ENCODE measurements around the gene ARVCF.

ARVCF gene

GRCh38 chr22:19990188-19990587 is 26.4 kb downstream of the ARVCF start:
- Histone ChIP-seq H3K4me1 (ENCODE audit: control insufficient read depth, low read depth, low read length) (peaks cover 9% of the 10 kb centered on the region), H3K4me3 (ENCODE audit: low read length) (no peak overlapping the region), H3K9me3 (ENCODE audit: control insufficient read depth, low read depth, low read length) (no peaks in the 10 kb centered on the region), H3K36me3 (ENCODE audit: control insufficient read depth, low read depth, low read length) (no peaks in the 10 kb centered on the region), H3K27me3 (ENCODE audit: control insufficient read depth, insufficient read depth, low read length) (no peaks in the 10 kb centered on the region), H3K9ac (ENCODE audit: low read length) (no peak overlapping the region), H3K27ac (ENCODE audit: low read length) (no peak overlapping the region)

DNA sequence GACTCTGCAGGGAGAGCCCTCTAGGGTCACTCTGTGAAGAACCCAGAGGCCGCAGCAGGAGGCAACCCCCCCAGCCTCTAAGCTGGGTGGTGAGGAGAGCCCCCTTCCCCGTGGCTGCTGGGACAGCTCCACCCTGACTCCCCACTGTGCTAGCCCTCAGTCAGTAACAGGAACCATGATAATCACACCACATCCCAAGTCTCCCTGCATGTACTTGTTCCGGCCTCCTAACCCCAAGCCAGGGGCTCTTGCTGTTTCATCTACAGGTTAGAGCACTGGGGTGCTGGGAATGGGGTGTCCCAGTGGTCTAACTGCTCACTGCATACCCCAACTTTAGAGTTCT is 26.9 kb downstream of the ARVCF start:
- Histone ChIP-seq H3K9me3 (ENCODE audit: control insufficient read depth, low read depth, low read length) (no peaks in the 10 kb centered on the region), H3K9ac (ENCODE audit: low read length) (no peak overlapping the region), H3K36me3 (ENCODE audit: control insufficient read depth, low read depth, low read length) (no peaks in the 10 kb centered on the region), H3K27me3 (ENCODE audit: control insufficient read depth, insufficient read depth, low read length) (no peaks in the 10 kb centered on the region), H3K4me1 (ENCODE audit: control insufficient read depth, low read depth, low read length) (peaks cover 9% of the 10 kb centered on the region), H3K27ac (ENCODE audit: low read length) (no peak overlapping the region), H3K4me3 (ENCODE audit: low read length) (no peak overlapping the region)

GRCh38 chr22:19988965-19989724 is 27.5 kb downstream of the ARVCF start:
- peaks cover 9% of the 10 kb centered on the region for H3K4me1 ChIP-seq (ENCODE audit: control insufficient read depth, low read depth, low read length)
- H3K9me3 ChIP-seq (ENCODE audit: control insufficient read depth, low read depth, low read length) = no peaks in the 10 kb centered on the region
- no peaks in the 10 kb centered on the region for H3K36me3 ChIP-seq (ENCODE audit: control insufficient read depth, low read depth, low read length)
- no peak overlapping the region for H3K27ac ChIP-seq (ENCODE audit: low read length)
- H3K4me3 ChIP-seq (ENCODE audit: low read length) = no peak overlapping the region
- H3K27me3 ChIP-seq (ENCODE audit: control insufficient read depth, insufficient read depth, low read length) = no peaks in the 10 kb centered on the region
- no peak overlapping the region for H3K9ac ChIP-seq (ENCODE audit: low read length)

DNA sequence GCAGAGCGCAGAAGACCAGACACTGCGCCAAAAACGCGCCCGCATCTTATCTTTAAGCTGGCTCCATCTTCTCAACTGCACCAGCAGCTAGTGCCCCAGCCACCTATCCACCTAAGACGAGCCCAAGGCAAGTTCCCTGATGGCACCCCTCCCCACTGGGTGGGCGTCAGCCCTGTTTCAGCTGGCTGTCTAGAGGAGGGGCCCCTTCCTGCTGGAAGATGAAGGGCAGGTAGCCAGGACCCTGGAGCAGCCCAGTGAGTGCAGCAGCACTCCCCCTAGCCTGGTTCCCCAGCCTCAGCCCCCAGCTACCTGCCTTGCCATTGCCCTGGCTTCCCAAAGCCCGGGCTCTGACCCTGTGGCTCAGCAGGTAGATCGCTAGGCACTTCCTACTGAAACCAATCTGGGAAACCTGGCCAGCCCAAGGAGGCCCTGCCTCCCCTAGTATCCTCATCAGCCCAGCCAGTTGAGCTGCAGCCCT is 28.3 kb downstream of the ARVCF start:
- no peaks in the 10 kb centered on the region for H3K9me3 ChIP-seq (ENCODE audit: control insufficient read depth, low read depth, low read length)
- no peak overlapping the region for H3K9ac ChIP-seq (ENCODE audit: low read length)
- no peaks in the 10 kb centered on the region for H3K36me3 ChIP-seq (ENCODE audit: control insufficient read depth, low read depth, low read length)
- peaks cover 9% of the 10 kb centered on the region for H3K4me1 ChIP-seq (ENCODE audit: control insufficient read depth, low read depth, low read length)
- no peak overlapping the region for H3K27ac ChIP-seq (ENCODE audit: low read length)
- H3K27me3 ChIP-seq (ENCODE audit: control insufficient read depth, insufficient read depth, low read length) = no peaks in the 10 kb centered on the region
- H3K4me3 ChIP-seq (ENCODE audit: low read length) = no peak overlapping the region

DNA sequence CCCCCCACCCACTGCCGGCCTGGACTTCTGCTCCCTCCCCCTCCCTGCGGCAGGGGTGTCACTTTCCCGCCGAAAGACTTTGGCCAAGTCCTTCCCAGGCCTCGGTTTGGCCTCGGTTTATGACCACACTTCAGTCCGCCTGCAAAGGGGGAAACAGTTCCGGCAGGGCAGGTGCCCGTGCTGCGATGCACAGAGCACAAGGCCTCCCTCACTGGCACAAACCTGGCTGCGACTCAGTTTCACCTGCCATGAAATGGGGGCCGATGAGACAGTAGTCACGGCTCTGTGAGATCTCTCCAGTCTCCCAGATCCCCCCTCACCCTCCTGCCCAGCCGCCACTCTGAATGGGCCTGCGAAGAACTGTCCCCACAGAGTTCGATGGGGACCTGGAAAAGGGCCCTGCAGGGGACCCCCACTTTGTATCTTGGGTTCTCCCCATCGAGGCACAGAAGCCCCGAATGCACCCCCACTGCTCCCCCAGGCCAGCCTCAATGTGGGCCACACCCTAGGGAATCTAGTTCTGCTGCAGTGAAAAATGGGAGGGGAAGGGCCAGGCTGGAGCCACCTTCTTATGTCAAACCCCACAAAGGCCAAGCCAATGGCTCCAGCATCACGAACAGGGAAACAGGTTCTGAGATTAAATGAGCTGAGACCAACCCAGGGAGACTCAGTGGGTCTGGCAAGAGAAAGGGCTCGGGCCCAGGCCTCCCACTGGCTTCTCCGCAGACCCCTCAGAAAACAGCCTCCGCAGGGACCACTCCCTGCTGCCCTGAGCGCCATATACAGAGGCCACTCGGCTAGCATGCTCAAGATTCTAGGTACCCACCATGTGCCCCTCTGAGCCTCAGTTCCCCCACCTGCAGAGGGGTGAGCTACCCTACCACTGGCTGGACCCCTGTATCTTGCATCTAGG is 29.0 kb downstream of the ARVCF start:
- Histone ChIP-seq H3K9ac (ENCODE audit: low read length) (no peak overlapping the region), H3K36me3 (ENCODE audit: control insufficient read depth, low read depth, low read length) (no peaks in the 10 kb centered on the region), H3K4me1 (ENCODE audit: control insufficient read depth, low read depth, low read length) (peaks cover 9% of the 10 kb centered on the region), H3K9me3 (ENCODE audit: control insufficient read depth, low read depth, low read length) (no peaks in the 10 kb centered on the region), H3K27ac (ENCODE audit: low read length) (no peak overlapping the region), H3K27me3 (ENCODE audit: control insufficient read depth, insufficient read depth, low read length) (no peaks in the 10 kb centered on the region), H3K4me3 (ENCODE audit: low read length) (peak overlapping the region; percentile 13)

DNA sequence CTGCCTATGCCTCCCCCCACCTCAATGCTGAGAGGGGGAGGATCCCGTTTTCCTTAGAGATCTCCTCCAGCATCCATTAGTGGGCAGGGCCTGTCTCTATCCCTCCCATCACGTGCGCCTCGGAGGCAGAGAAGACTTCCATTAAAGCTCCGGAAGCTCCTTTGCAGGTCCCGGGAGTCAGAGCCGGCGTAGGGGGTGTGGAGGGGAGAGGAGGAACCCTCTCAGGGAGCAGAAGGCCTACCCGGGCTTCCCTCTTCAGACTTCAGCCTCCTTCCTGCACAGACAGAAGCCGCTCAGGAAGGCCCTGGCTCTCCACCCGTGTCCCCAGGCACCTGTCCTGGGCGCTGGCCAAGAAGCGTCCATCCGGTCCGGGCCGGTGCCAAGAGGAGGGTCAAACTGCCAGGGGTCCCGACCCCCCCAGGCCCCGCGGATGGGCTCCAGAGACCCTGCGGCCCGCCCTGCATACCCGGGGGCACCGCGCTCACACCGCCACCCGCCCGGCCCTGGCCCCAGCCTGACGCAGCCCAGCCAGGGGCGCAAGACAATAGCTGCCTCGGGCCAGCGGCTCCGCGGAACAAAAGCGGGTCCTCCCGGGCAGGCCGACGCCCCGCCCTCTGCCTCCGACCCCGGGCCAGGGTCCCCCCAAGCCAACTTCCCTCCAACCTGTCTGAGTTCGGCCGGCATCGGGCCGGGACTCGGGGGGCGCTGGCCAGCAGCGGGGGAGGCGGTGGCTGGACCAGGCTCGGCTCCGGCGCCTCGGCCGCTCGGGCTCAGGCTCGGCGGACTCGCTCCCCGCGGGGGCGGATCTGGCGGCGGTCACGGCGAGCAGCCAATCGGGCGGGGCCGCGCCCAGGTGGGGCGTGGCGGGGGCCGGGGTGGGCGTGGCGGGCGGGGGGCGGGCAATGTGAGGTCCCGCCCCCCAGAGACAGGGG is 29.9 kb downstream of the ARVCF start:
- Histone ChIP-seq H3K27ac (ENCODE audit: low read length) (peak overlapping the region; percentile 44), H3K4me1 (ENCODE audit: control insufficient read depth, low read depth, low read length) (peaks cover 9% of the 10 kb centered on the region)

DNA sequence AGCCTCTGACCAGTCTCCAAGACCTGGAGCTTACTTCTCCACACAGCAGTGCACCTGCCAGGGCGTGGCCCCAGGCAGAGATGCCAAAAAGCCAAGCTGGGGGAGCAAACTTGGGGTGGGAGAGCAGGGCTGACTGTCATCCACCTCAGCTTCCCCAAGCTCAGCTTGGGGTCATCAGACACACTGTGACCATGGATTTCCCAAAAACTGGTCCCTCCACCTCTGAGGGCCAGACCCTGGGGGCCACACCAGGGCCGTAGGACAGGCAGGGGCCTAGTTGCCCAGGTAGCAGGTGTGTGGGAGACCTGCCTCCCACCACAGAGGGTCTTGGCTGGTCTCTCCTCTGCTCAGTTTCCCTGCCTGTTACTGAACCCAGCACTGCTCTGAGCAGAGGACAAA is 30.6 kb downstream of the ARVCF start:
- Histone ChIP-seq H3K9me3 (ENCODE audit: control insufficient read depth, low read depth, low read length) (no peaks in the 10 kb centered on the region), H3K4me1 (ENCODE audit: control insufficient read depth, low read depth, low read length) (peaks cover 9% of the 10 kb centered on the region), H3K36me3 (ENCODE audit: control insufficient read depth, low read depth, low read length) (peaks cover 8% of the 10 kb centered on the region), H3K4me3 (ENCODE audit: low read length) (peak overlapping the region; percentile 87), H3K27me3 (ENCODE audit: control insufficient read depth, insufficient read depth, low read length) (no peaks in the 10 kb centered on the region), H3K9ac (ENCODE audit: low read length) (peak overlapping the region; percentile 73), H3K27ac (ENCODE audit: low read length) (no peak overlapping the region)

More for the DNA sequence above, 29.9 kb downstream of the ARVCF start:
- Histone ChIP-seq H3K9ac (ENCODE audit: low read length) (peak overlapping the region; percentile 73), H3K27me3 (ENCODE audit: control insufficient read depth, insufficient read depth, low read length) (no peaks in the 10 kb centered on the region), H3K9me3 (ENCODE audit: control insufficient read depth, low read depth, low read length) (no peaks in the 10 kb centered on the region), H3K36me3 (ENCODE audit: control insufficient read depth, low read depth, low read length) (peaks cover 1% of the 10 kb centered on the region), H3K4me3 (ENCODE audit: low read length) (peak overlapping the region; percentile 87)

- no peak overlapping the region for H3K27ac ChIP-seq (ENCODE audit: low read length)
- peaks cover 9% of the 10 kb centered on the region for H3K4me1 ChIP-seq (ENCODE audit: control insufficient read depth, low read depth, low read length)
- H3K27me3 ChIP-seq (ENCODE audit: control insufficient read depth, insufficient read depth, low read length) = no peaks in the 10 kb centered on the region
- no peak overlapping the region for H3K9ac ChIP-seq (ENCODE audit: low read length)
- no peaks in the 10 kb centered on the region for H3K9me3 ChIP-seq (ENCODE audit: control insufficient read depth, low read depth, low read length)
- H3K4me3 ChIP-seq (ENCODE audit: low read length) = no peak overlapping the region
- H3K36me3 ChIP-seq (ENCODE audit: control insufficient read depth, low read depth, low read length) = peaks cover 14% of the 10 kb centered on the region
These were observed 31.5 kb downstream of the ARVCF start for GRCh38 chr22:19984851-19985811.

- no peaks in the 10 kb centered on the region for H3K27me3 ChIP-seq (ENCODE audit: control insufficient read depth, insufficient read depth, low read length)
- no peak overlapping the region for H3K27ac ChIP-seq (ENCODE audit: low read length)
- peaks cover 9% of the 10 kb centered on the region for H3K4me1 ChIP-seq (ENCODE audit: control insufficient read depth, low read depth, low read length)
- no peaks in the 10 kb centered on the region for H3K9me3 ChIP-seq (ENCODE audit: control insufficient read depth, low read depth, low read length)
- H3K9ac ChIP-seq (ENCODE audit: low read length) = no peak overlapping the region
- peaks cover 18% of the 10 kb centered on the region for H3K36me3 ChIP-seq (ENCODE audit: control insufficient read depth, low read depth, low read length)
- no peak overlapping the region for H3K4me3 ChIP-seq (ENCODE audit: low read length)
These were observed 32.3 kb downstream of the ARVCF start for GRCh38 chr22:19984201-19984753.

- peaks cover 9% of the 10 kb centered on the region for H3K4me1 ChIP-seq (ENCODE audit: control insufficient read depth, low read depth, low read length)
- no peak overlapping the region for H3K9ac ChIP-seq (ENCODE audit: low read length)
- no peak overlapping the region for H3K27ac ChIP-seq (ENCODE audit: low read length)
These were observed 32.9 kb downstream of the ARVCF start for GRCh38 chr22:19983741-19984140.

More at GRCh38 chr22:19983741-19984140, 32.9 kb downstream of the ARVCF start:
- peaks cover 23% of the 10 kb centered on the region for H3K36me3 ChIP-seq (ENCODE audit: control insufficient read depth, low read depth, low read length)
- H3K27me3 ChIP-seq (ENCODE audit: control insufficient read depth, insufficient read depth, low read length) = no peaks in the 10 kb centered on the region
- H3K4me3 ChIP-seq (ENCODE audit: low read length) = no peak overlapping the region
- H3K9me3 ChIP-seq (ENCODE audit: control insufficient read depth, low read depth, low read length) = no peaks in the 10 kb centered on the region

All from iPS-18a (cell line).